ENCODE data around the gene YDJC. TPM values are rescaled to one million over a fixed set of nuclear protein-coding genes. Genes with fewer than 3 reads are reported as not detected.

YDJC gene
- total RNA-seq, 1 donor from 2014 or later = 34.0 TPM

GRCh38 chr22:21592422-21592821, 37.4 kb downstream of the YDJC start:
- Mint-ChIP-seq H3K27me3 (ENCODE audit: low read depth, unreplicated experiment) (no peaks in the 10 kb centered on the region), H3K27ac (ENCODE audit: unreplicated experiment) (no peak overlapping the region), H3K4me3 (ENCODE audit: unreplicated experiment) (no peak overlapping the region), H3K36me3 (ENCODE audit: low read depth, unreplicated experiment) (peaks cover 25% of the 10 kb centered on the region), H3K4me1 (ENCODE audit: low read depth, unreplicated experiment) (peaks cover 25% of the 10 kb centered on the region), H3K9me3 (ENCODE audit: unreplicated experiment) (no peaks in the 10 kb centered on the region)
- H3K4me2 ChIP-seq (ENCODE audit: low read length) = no peak overlapping the region
- H3K27ac ChIP-seq (ENCODE audit: low read depth, low read length) = no peak overlapping the region
- DNase-seq (ENCODE audit: low read depth) = no peak
- peaks cover 98% of the 10 kb centered on the region for H4K20me1 ChIP-seq (ENCODE audit: insufficient read depth, low read length)
- no peak overlapping the region for H3K9ac ChIP-seq (ENCODE audit: low read length)
- TF ChIP-seq EZH2 (IDR thresholded peaks at IDR 0.05; ENCODE audit: insufficient read depth, low read length) (no peak), CTCF (IDR thresholded peaks at IDR 0.05; ENCODE audit: insufficient read depth, low read depth, low read length) (no peak)
- peaks cover 99% of the 10 kb centered on the region for H3K79me2 ChIP-seq (ENCODE audit: insufficient read depth, low read length)
- no peak overlapping the region for H2AFZ ChIP-seq (ENCODE audit: low read depth, low read length)
- no peak overlapping the region for H3K4me3 ChIP-seq (ENCODE audit: insufficient read depth, low read depth, low read length)
- H3K27me3 ChIP-seq (ENCODE audit: insufficient read depth, low read length) = no peaks in the 10 kb centered on the region
- H3K4me1 ChIP-seq (ENCODE audit: insufficient read depth, low read length) = peaks cover 4% of the 10 kb centered on the region
- H3K36me3 ChIP-seq (ENCODE audit: insufficient read depth, low read length) = peaks cover 21% of the 10 kb centered on the region
- FAIRE-seq = no peak
- H3K9me3 ChIP-seq (ENCODE audit: insufficient read depth, low read depth, low read length) = no peaks in the 10 kb centered on the region

- H2AFZ ChIP-seq (ENCODE audit: low read depth, low read length) = no peak overlapping the region
- Mint-ChIP-seq H3K4me3 (ENCODE audit: unreplicated experiment) (peak overlapping the region; percentile 54), H3K27ac (ENCODE audit: unreplicated experiment) (no peak overlapping the region), H3K36me3 (ENCODE audit: low read depth, unreplicated experiment) (peaks cover 23% of the 10 kb centered on the region), H3K9me3 (ENCODE audit: unreplicated experiment) (no peaks in the 10 kb centered on the region), H3K27me3 (ENCODE audit: low read depth, unreplicated experiment) (no peaks in the 10 kb centered on the region), H3K4me1 (ENCODE audit: low read depth, unreplicated experiment) (peaks cover 25% of the 10 kb centered on the region)
- peaks cover 21% of the 10 kb centered on the region for H3K36me3 ChIP-seq (ENCODE audit: insufficient read depth, low read length)
- no peak overlapping the region for H3K4me2 ChIP-seq (ENCODE audit: low read length)
- no peaks in the 10 kb centered on the region for H3K9me3 ChIP-seq (ENCODE audit: insufficient read depth, low read depth, low read length)
- FAIRE-seq (no peak), DNase-seq (ENCODE audit: low read depth) (no peak)
- peaks cover 4% of the 10 kb centered on the region for H3K4me1 ChIP-seq (ENCODE audit: insufficient read depth, low read length)
- TF ChIP-seq EZH2 (IDR thresholded peaks at IDR 0.05; ENCODE audit: insufficient read depth, low read length) = no peak
- TF ChIP-seq CTCF (IDR thresholded peaks at IDR 0.05; ENCODE audit: insufficient read depth, low read depth, low read length) = no peak
- H3K27me3 ChIP-seq (ENCODE audit: insufficient read depth, low read length) = no peaks in the 10 kb centered on the region
- peaks cover 98% of the 10 kb centered on the region for H4K20me1 ChIP-seq (ENCODE audit: insufficient read depth, low read length)
- no peak overlapping the region for H3K4me3 ChIP-seq (ENCODE audit: insufficient read depth, low read depth, low read length)
- H3K9ac ChIP-seq (ENCODE audit: low read length) = no peak overlapping the region
- no peak overlapping the region for H3K27ac ChIP-seq (ENCODE audit: low read depth, low read length)
- H3K79me2 ChIP-seq (ENCODE audit: insufficient read depth, low read length) = peaks cover 99% of the 10 kb centered on the region
Observed at GRCh38 chr22:21591695-21592094, 38.1 kb downstream of the YDJC start.

DNA sequence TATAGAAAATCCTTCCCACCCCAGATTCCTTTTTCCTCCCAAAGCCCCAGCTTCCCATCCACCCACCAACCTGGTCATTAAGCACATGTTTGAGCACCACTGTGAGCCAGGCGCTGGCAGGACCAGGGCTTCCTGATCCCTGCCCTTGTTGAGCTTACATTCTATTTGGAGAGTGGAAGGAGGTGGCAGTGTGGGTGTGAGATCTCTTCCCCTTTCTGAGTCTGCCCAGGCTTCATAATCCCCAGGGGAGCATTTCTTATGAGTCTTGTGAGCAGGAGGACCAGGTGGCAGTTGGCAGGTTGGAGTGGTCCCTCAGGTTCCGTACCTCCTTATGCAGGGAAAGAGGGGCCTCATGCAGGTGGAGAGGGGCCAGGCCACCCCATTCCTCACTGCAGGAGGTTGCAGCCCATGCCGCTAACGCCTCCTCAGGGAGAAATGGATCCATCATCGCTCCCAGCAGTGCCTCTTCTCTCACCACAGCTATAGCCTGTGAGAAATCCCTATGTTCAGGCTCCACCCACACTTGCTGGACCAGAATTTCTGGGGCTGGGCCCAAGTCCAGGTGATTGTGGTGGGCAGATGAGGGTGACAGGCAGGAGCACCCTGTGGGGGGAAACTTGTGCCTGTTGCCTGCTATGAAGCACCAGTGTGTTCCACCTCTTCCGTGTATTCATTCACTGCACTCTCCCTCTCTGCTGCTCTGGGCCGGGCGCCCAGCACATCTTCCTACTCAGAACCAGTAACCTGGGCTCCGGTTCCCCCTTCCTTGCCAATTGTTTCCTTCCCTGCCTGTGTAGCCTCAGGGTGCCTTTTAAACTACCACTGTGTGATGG, 38.8 kb downstream of the YDJC start:
- Mint-ChIP-seq H3K27ac (ENCODE audit: unreplicated experiment) (no peak overlapping the region), H3K4me3 (ENCODE audit: unreplicated experiment) (no peak overlapping the region), H3K9me3 (ENCODE audit: unreplicated experiment) (no peaks in the 10 kb centered on the region), H3K36me3 (ENCODE audit: low read depth, unreplicated experiment) (peaks cover 23% of the 10 kb centered on the region), H3K27me3 (ENCODE audit: low read depth, unreplicated experiment) (no peaks in the 10 kb centered on the region), H3K4me1 (ENCODE audit: low read depth, unreplicated experiment) (peaks cover 25% of the 10 kb centered on the region)
- Histone ChIP-seq H2AFZ (ENCODE audit: low read depth, low read length) (no peak overlapping the region), H3K36me3 (ENCODE audit: insufficient read depth, low read length) (peaks cover 21% of the 10 kb centered on the region), H3K79me2 (ENCODE audit: insufficient read depth, low read length) (peaks cover 99% of the 10 kb centered on the region), H3K27ac (ENCODE audit: low read depth, low read length) (no peak overlapping the region), H3K4me1 (ENCODE audit: insufficient read depth, low read length) (peaks cover 4% of the 10 kb centered on the region), H3K27me3 (ENCODE audit: insufficient read depth, low read length) (no peaks in the 10 kb centered on the region), H3K9ac (ENCODE audit: low read length) (no peak overlapping the region), H3K9me3 (ENCODE audit: insufficient read depth, low read depth, low read length) (no peaks in the 10 kb centered on the region), H3K4me2 (ENCODE audit: low read length) (no peak overlapping the region), H3K4me3 (ENCODE audit: insufficient read depth, low read depth, low read length) (no peak overlapping the region), H4K20me1 (ENCODE audit: insufficient read depth, low read length) (peaks cover 98% of the 10 kb centered on the region)
- TF ChIP-seq EZH2 (IDR thresholded peaks at IDR 0.05; ENCODE audit: insufficient read depth, low read length) (no peak), CTCF (IDR thresholded peaks at IDR 0.05; ENCODE audit: insufficient read depth, low read depth, low read length) (no peak)
- FAIRE-seq (no peak), DNase-seq (ENCODE audit: low read depth) (no peak)
